ENCODE results near the gene SRRD.

- TF ChIP-seq POLR2A (IDR thresholded peaks at IDR 0.05) (no peak), CTCF (IDR thresholded peaks at IDR 0.05 in 4 of 5, conservative IDR thresholded peaks at IDR 0.05 in 1 of 5) (no peak)
These were observed 2.2 kb downstream of the SRRD start for GRCh38 chr22:26485806-26486390.
